ENCODE data around the gene ZNF184. TPM values are rescaled to one million over a fixed set of nuclear protein-coding genes. Genes with fewer than 3 reads are reported as not detected.

The ZNF184 gene
- total RNA-seq, 1 experiment from 2014 or later = 10.1 TPM

GRCh38 chr6:27495386-27496135 is 22.7 kb upstream of the ZNF184 start:
- intact Hi-C loops (cut with micrococcal nuclease) = loop anchor here (1.0 kb wide), 1 partner anchor 16 kb away; no protein-coding TSS in a partner anchor
- Mint-ChIP-seq H3K4me1 (ENCODE audit: insufficient read depth, unreplicated experiment) (peaks cover 6% of the 10 kb centered on the region), H3K4me3 (ENCODE audit: unreplicated experiment) (peak overlapping the region; percentile 79), H3K27me3 (ENCODE audit: insufficient read depth, unreplicated experiment) (no peaks in the 10 kb centered on the region), H3K36me3 (ENCODE audit: insufficient read depth, unreplicated experiment) (no peaks in the 10 kb centered on the region), H3K27ac (ENCODE audit: low read depth, unreplicated experiment) (peak overlapping the region; percentile 6), H3K9me3 (ENCODE audit: unreplicated experiment) (no peaks in the 10 kb centered on the region)
- ChIA-PET CTCF (interaction anchor here (0.6 kb wide), 4 partner anchors 198 to 1213 kb away, joined by 3 to 5 read pairs (median 3); no protein-coding TSS in a partner anchor), POLR2A (interaction anchor here (0.6 to 2.6 kb wide), 13 partner anchors 11 to 199 kb away, joined by 3 to 17 read pairs (median 3); partner anchors contain the start of gene ZNF184)
- no TSS peak for BruUV-seq (replicated peaks)
- TF ChIP-seq, protein P1, sequence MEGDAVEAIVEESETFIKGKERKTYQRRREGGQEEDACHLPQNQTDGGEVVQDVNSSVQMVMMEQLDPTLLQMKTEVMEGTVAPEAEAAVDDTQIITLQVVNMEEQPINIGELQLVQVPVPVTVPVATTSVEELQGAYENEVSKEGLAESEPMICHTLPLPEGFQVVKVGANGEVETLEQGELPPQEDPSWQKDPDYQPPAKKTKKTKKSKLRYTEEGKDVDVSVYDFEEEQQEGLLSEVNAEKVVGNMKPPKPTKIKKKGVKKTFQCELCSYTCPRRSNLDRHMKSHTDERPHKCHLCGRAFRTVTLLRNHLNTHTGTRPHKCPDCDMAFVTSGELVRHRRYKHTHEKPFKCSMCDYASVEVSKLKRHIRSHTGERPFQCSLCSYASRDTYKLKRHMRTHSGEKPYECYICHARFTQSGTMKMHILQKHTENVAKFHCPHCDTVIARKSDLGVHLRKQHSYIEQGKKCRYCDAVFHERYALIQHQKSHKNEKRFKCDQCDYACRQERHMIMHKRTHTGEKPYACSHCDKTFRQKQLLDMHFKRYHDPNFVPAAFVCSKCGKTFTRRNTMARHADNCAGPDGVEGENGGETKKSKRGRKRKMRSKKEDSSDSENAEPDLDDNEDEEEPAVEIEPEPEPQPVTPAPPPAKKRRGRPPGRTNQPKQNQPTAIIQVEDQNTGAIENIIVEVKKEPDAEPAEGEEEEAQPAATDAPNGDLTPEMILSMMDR (IDR thresholded peaks at IDR 0.05; ENCODE audit: unreplicated experiment) = no peak
- DNase-seq (ENCODE audit: unreplicated experiment) = peak; percentile 71

DNA sequence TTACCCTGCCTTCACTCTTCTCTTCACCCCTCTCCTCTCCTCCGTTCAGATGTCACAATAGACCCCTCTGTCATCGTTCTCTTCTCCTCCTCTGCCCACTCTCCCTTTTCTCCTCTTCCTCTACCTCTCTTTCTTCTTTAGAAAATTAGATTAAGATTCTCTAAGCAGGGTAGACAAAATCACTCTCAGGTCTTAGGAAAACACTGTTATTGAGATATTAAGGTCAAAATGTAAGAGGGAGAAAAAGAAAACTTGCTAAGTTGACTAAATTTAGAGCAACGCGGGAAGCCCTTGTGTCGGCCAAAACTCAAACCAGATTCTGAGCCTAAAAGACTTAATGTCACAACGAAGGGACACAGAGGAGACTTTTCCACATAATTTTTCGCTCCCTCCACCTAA is 22.1 kb upstream of the ZNF184 start:
- BruUV-seq (replicated peaks) = no TSS peak
- ChIA-PET CTCF (interaction anchor here (0.6 kb wide), 1 partner anchor 243 kb away, joined by 3 read pairs; no protein-coding TSS in a partner anchor), POLR2A (interaction anchor here (0.8 to 2.6 kb wide), 10 partner anchors 11 to 199 kb away, joined by 3 to 17 read pairs (median 3); partner anchors contain the start of gene ZNF184)
- DNase-seq (ENCODE audit: unreplicated experiment) = no peak
- no peaks in the 10 kb centered on the region for H3K27me3 Mint-ChIP-seq (ENCODE audit: insufficient read depth, unreplicated experiment)
- peak overlapping the region; percentile 79 for H3K4me3 Mint-ChIP-seq (ENCODE audit: unreplicated experiment)
- no peaks in the 10 kb centered on the region for H3K9me3 Mint-ChIP-seq (ENCODE audit: unreplicated experiment)
- TF ChIP-seq, protein P1 (IDR thresholded peaks at IDR 0.05; ENCODE audit: unreplicated experiment) = no peak
- intact Hi-C loops (cut with micrococcal nuclease) = loop anchor here (1.0 kb wide), 1 partner anchor 16 kb away; no protein-coding TSS in a partner anchor
- H3K27ac Mint-ChIP-seq (ENCODE audit: low read depth, unreplicated experiment) = no peak overlapping the region
- H3K4me1 Mint-ChIP-seq (ENCODE audit: insufficient read depth, unreplicated experiment) = peaks cover 6% of the 10 kb centered on the region
- no peaks in the 10 kb centered on the region for H3K36me3 Mint-ChIP-seq (ENCODE audit: insufficient read depth, unreplicated experiment)

DNA sequence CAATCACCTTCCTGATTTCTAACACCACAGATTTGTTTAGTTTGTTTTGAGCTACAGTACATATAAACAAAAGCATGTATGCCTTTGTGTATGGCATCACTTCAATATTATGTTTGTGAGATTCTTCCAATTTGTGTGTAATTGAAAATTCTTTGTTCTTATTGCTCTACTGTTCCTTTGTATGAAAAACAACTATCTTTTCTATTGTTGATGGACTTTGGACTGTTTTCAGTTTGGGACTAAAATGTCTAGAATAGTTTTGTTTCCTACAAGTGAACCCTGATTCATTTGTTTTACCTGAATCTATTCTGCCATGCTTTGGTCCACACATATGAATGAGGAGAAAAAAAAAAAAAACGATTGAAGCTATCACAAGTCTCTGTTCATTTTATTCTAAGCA is 21.2 kb upstream of the ZNF184 start:
- CTCF ChIA-PET = interaction anchor here (0.6 kb wide), 2 partner anchors 31 to 282 kb away, joined by 3 to 4 read pairs; no protein-coding TSS in a partner anchor
- H3K36me3 Mint-ChIP-seq (ENCODE audit: insufficient read depth, unreplicated experiment) = no peaks in the 10 kb centered on the region
- TF ChIP-seq, protein P1 (IDR thresholded peaks at IDR 0.05; ENCODE audit: unreplicated experiment) = no peak
- no peak overlapping the region for H3K4me3 Mint-ChIP-seq (ENCODE audit: unreplicated experiment)
- no peaks in the 10 kb centered on the region for H3K9me3 Mint-ChIP-seq (ENCODE audit: unreplicated experiment)
- no peaks in the 10 kb centered on the region for H3K27me3 Mint-ChIP-seq (ENCODE audit: insufficient read depth, unreplicated experiment)
- no peak overlapping the region for H3K27ac Mint-ChIP-seq (ENCODE audit: low read depth, unreplicated experiment)
- POLR2A ChIA-PET = interaction anchor here (0.9 to 2.6 kb wide), 3 partner anchors 12 to 17 kb away, joined by 3 to 17 read pairs (median 15); no protein-coding TSS in a partner anchor
- intact Hi-C loops (cut with micrococcal nuclease) = no loop called here
- DNase-seq (ENCODE audit: unreplicated experiment) = no peak
- H3K4me1 Mint-ChIP-seq (ENCODE audit: insufficient read depth, unreplicated experiment) = peaks cover 6% of the 10 kb centered on the region
- no TSS peak for BruUV-seq (replicated peaks)

GRCh38 chr6:27492631-27493190 is 19.8 kb upstream of the ZNF184 start:
- ChIA-PET CTCF (no interaction called here), POLR2A (no interaction called here)
- Mint-ChIP-seq H3K27ac (ENCODE audit: low read depth, unreplicated experiment) (no peak overlapping the region), H3K4me1 (ENCODE audit: insufficient read depth, unreplicated experiment) (peaks cover 6% of the 10 kb centered on the region), H3K36me3 (ENCODE audit: insufficient read depth, unreplicated experiment) (no peaks in the 10 kb centered on the region), H3K27me3 (ENCODE audit: insufficient read depth, unreplicated experiment) (no peaks in the 10 kb centered on the region), H3K9me3 (ENCODE audit: unreplicated experiment) (no peaks in the 10 kb centered on the region), H3K4me3 (ENCODE audit: unreplicated experiment) (no peak overlapping the region)
- BruUV-seq (replicated peaks) = no TSS peak
- intact Hi-C loops (cut with micrococcal nuclease) = no loop called here
- DNase-seq (ENCODE audit: unreplicated experiment) = no peak
- TF ChIP-seq, protein P1 (IDR thresholded peaks at IDR 0.05; ENCODE audit: unreplicated experiment) = no peak
